ENCODE results near the gene PLXNA4.

The PLXNA4 gene

DNA sequence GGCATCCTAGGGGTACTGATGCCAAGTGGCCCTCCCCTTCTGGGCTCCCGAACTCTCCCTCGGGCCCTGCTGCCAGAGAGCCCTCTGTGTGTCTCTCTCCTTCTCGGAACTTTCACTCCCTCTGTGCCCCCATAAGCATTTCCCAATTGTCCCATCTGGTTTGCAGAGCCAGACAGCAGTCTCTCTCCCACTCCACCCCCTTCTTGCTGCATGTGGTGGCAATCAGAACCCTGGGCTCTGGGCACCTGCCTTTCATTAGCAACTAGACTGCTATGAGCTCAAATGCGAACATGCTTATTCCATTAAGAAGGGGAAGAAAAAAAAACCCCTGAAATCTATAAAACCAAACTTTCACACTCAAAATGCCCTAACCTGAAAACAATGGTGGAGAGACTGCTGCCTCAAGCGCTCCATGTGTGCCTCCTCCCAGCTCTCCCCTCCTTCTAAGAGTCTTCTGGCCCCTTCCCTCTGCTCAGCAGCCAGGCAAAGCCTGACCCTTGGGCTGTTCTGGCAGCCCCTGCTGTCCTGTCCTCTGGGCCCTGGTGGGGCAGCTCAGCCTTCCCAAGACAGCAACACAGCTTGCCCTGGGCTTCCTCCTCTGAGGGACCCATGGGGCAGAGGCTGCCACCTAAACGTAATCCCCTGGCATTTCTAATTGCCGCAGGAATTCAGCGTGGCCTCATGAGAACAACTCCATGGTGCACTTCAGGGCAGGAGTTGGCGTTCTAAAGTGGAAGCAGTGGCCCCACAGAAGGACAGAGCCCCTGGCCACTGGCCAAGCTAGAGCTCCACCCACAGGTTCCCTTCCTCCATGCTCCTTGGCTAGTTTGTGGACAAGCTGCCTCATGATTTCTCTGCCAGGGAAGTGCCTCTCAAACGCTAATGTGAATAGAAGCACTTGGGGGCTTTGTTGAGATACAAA, 415.4 kb downstream of the PLXNA4 start:
- no peak for DNase-seq

DNA sequence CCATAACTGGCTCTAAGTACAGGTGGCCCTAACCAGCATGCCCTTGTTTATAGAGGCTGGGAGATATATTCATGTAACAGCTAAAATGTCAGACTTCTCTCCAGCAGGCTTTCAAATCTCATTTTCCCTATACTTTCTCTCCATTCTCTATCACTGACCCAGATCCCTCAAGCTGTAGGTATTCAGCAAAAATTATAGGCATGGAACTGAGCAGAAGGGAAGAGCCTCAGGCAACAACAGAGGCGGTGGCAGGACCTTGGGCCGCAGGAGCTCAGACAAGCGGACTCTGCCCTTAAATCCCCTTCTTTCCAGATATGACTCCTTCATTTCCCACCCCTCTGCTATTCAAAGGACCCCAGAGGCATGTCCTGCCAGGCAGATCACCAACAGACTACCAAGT, 417.4 kb downstream of the PLXNA4 start:
- DNase-seq: no peak

DNA sequence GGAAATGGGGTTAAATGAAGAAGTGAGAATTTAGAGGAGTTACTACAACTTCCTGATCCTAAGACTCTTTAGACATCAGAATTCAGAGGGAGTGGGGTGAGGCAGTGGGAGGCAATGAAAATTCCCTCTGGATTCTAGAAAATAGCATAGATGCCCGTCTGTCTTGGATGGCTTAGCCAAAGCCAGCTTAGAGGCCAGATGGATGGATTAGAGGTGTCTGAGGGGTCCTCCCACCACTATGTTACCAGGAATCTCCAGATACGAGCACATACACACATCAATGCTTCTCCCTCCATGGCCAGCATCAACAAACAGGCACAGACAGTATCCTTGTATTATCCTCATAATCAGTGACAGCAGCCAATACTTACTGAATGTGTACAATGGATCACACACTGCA, 418.1 kb downstream of the PLXNA4 start:
- no peak for DNase-seq

DNA sequence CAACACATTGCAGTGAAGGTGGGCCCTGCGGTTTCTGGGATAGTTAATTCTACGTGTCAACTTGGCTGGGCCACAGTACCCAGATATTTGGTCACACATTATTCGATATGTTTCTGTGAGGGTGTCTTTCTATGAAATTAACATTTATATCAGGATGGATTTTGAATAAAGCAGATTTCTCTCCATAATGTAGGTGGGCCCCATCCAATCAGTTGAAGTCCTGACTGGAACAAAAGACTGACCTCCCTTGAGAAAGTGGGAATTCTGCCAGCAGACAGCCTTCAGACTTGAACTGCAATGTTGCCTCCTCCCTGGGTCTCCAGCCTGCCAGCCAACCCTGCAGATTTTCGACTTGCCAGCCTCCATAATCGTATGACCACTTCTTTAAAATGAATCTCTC, 420.6 kb downstream of the PLXNA4 start:
- DNase-seq: no peak

DNA sequence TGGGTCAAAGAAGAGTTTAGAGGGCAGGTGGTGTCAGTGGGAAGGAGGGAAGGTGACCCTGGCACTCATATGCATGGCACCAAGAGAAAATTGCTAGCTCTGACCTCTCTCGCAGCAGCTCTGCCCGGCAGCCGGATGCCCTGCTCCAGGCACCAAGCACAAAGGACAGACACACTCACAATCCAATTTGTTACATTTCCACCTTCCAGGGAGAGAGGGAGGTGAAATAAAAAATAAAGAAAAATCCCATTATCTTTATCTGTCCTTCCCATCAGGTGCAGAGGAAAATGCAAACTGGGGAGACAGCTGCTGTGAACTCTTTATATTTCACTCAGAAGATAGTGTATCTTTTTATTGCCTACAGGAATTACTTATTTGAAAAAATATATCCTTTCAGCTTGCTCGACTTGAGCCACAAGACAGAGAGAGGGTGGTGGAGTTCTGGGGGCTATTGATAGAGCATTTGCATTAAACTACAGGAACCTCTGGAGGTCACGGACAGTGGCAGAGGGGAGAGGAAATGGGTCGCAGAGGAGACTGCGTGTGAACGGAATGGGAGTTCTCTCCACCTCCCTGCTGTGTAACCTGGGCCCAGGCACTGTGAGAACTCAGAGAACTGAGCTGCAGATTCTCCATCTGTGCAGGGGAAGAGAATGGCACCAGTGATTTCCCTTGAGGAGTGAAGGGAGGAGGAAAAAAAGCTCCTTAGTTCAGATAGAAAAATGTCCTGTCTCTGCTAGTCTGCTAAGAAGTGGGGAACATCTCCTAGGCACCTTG, 421.4 kb downstream of the PLXNA4 start:
- no peak for DNase-seq

DNA sequence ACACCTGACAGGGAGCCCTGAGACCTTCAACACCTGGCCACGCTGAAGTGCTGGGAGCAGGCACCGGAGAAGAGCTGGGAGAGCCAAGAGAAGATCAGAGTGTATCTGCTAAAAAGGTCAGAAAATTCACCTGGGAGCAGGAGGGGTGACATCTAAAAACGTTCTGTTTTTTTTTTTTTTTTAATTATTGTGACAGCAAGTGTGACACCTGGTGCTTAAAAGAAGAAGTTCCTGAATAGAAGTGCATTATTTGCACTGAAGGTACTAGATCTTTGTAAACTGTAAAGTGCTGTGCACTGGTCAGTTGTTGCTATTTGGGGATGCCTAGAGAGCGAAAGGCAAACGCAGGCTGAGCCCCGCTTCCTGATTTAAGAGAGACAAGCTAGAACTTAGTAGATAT, 422.0 kb downstream of the PLXNA4 start:
- DNase-seq: no peak

DNA sequence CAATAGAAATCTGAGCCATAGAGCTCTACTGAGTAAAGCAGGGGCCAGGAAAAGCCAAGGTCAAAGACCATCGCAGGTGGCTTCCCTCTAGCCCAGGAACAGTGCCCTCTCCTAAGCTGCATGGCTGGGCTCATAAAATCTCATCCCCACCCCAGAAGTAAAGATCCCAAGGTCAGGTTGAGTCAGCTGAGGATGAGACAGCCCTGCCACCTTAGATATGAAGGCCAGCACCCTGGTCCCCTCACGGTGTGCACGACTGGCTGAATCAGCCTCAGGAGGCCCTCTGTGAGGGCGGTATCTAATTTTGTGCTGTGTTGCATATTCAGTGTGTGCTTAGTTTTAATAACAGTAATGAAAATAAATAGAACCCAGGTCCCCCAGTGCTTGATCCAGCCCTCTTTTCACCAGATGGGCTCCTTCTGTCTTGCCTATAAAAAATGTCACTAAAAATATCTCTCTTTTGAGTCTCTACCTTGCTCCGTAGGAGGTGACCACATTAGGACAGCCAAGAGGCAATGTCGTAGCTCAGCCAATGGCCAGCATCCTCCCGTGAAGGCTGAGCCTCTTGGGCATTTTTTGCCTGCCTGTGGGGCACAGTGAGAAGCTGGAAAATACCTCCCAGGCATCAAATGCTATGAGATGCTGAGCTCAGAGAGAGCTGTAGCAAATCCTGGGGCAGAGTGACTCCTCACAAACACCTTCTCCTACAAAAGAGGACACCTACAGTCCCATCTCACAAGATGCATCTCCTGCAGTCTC, 424.0 kb downstream of the PLXNA4 start:
- no peak for DNase-seq

DNA sequence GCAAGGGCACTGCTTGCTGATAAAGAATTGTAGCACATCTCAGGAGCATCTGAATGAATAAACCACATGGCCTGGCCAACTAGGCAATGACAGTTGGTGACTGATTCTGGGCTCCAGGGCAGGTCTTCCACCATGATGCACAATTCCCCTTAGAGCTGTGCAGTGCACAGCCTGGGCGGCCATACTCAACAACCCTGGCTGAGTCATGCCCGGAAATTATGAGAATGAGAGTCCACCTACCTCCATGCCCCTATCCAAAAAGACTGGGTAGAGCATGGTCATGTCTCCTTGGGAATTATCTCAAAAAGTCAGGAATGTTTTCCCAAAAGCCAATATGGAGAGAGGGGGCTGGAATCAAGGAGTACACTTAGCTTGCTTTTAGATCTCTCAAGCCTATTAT, 425.6 kb downstream of the PLXNA4 start:
- no peak for DNase-seq

DNA sequence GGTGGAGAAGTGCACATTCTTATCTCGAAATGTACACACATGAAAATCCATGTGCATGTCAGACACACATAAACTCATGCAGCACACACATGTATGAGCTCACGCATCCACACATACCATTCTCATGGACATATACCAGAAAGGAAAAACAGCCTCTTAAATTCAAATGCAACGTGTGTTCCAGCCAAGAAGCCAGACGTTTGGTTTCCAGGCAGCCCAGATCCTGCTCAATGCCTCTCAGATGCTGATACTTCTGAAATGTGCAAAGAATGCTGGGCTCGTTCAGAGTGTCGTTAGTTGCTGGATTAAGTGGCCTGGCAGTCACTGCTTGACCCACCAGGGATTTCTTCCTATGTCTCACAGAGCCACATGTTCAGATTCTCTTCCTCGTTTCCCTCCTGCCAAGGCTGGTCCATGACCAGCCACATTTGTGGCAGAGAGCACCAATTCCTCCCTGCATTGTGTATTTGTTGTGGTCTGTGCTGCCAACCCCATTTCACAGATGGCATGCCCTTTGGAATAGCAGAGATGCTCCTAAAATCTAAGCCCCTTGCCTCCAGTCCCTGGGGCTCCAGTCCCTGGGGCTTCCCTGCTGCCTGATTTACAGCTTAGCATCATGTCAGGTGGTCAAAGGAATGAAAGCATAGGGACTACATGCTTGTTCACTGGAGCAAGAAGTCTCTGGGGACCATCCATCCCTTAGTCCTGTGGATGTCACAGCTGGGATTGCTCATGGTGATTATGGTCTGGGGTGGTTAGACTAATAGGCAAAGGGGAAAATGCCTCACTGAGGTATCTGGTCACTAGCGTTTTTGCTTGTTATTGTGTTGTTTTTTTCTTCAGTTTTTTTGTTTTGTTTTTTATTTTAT, 426.6 kb downstream of the PLXNA4 start:
- DNase-seq: no peak

DNA sequence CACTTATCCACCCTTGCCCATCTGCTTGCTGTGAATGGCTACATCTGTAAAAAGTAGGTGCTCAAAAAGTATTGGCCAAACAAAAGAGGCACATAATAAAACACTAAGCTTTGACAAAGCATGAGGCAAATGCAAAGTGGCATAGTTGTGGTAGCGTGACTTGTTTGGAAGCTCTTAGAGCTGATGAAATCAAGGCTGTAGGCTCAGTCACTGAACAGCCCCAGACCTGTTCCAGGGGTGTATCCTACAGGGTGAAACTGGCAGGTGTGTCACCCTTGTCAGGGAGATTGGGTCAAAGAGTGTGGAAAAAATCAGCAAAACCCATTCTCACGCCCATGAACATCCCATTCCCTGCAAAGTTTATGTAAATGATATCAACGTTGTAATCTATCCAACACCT, 427.4 kb downstream of the PLXNA4 start:
- DNase-seq: no peak

DNA sequence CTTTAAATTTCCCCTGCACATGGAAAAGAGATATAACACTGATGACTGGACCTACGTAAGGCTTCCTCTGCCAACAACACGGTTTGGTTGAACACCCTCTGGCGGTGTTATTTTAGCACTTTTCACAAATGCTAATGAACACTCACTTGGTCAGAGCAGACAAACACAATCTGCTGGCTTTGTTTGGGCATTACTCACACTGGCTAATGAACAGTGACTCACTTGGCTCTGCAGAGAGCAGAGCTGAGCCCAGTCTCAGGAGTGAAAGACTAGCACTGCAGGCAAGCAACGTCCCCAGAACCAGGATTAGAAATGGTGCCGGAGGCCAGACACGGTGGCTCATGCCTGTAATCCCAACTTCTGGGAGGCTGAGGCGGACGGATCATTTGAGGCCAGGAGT, 430.8 kb downstream of the PLXNA4 start:
- DNase-seq: no peak

DNA sequence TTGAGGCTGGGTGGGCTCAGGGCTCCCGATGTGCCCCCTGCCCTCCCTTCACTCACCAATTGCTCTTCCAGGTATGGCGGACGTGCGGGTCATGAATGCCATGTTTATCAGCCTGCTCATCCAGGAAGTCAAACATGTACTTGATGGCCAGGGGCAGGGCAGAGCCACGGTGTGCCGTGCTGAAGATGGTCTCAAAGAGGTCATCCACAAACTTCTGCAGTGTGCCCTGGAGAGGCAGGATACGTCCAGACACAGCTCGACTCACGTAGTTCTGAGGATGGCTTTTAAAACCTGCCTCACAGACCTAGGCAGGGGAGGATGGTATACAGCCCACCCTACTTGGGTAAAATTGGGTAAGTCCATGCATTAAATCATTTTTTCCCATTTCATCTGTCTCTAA, 431.2 kb downstream of the PLXNA4 start:
- no peak for DNase-seq

DNA sequence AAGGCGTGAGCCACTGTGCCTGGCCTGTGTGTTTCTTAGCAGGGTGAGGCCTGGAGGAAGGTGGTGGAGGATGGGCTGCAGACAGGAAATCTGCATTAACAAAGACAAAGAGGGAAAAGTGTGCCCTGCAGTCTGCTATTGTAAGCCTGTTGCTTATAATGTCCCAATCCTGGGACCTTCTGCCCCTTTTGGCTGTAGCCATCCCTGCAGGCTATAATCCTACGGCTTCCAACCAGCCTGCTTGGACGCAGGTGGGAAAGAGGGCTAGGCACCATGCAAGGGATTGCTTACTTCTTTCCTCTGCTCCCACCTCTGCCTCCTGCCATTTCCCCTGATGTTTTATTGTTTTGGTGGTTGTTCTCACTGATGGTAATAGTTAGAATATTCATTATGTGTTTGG, 434.3 kb downstream of the PLXNA4 start:
- no peak for DNase-seq

DNA sequence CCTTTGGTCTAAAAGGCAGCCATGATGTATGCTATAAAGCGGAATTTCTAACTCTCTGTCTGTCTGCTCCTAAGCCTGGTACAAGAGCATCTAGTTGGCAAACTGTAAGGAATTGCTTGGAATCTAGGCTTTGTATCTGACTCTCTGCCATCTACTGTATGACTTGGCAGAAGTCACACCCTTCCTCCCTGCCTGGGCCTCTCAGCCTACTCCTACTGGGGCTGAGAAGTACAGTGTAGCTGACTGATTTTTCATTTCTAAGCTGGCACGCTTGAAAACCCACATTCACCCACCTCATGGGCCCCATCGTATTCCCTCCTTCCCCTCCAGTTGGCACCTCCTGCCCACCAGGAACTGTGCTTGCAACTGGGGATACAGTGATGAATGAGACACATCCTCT, 435.2 kb downstream of the PLXNA4 start:
- DNase-seq: no peak

DNA sequence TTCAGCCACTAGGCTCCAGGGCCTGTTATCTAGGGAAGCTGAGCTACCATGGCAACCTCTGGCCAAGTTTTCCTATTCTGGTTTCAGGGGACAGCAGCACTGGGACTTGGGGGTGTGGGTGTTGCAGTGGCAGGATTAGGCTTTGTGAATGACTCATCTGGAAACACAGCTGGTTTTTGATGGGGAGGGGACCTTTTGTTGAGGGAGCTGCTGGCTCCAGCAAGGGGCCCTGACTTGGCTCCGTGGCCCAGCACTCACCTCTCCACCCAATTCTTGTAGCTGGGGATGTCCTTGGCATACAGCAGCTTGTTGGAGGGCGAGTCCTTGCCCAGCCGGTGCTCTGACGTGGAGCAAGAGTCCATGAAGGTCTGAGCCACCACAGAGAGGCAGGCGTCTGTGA, 435.9 kb downstream of the PLXNA4 start:
- no peak for DNase-seq

DNA sequence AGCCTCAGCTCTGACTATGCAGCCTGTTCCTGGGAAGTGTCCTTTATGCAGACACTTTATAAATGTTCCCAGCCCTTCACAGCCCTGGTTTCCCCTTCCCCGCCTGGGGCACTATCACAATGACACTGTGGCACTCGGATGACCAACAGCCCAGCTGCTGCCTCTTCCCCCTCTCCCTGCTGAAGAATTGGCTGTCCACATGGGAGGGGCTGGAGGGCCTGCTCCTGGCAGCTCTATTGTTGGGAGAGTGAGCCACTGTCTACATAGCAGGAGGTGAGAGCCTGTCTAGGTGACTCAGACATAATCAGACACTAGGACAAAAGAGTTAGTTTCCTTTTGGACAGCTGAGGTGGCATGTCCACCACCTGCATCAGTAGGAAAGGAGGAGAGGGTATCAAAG, 437.5 kb downstream of the PLXNA4 start:
- DNase-seq: no peak

DNA sequence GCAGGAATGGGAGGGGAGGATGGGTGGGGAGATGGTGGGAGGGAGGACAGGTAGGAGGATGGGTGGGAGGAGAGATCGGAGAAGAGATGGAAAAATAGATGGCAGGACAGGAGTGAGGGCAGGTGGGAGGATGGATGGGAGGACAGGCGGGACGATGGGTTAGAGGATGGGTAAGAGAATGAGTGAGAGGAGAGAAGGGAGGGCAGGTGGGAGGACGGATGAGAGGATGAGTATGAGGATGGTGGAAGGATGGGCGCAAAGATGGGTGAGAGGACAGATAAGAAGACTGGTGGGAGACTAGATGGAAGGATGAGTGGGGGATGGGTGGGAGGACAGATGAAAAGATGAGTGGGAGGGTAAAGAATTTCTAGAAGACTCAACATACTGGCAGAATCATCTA, 438.6 kb downstream of the PLXNA4 start:
- DNase-seq: no peak

DNA sequence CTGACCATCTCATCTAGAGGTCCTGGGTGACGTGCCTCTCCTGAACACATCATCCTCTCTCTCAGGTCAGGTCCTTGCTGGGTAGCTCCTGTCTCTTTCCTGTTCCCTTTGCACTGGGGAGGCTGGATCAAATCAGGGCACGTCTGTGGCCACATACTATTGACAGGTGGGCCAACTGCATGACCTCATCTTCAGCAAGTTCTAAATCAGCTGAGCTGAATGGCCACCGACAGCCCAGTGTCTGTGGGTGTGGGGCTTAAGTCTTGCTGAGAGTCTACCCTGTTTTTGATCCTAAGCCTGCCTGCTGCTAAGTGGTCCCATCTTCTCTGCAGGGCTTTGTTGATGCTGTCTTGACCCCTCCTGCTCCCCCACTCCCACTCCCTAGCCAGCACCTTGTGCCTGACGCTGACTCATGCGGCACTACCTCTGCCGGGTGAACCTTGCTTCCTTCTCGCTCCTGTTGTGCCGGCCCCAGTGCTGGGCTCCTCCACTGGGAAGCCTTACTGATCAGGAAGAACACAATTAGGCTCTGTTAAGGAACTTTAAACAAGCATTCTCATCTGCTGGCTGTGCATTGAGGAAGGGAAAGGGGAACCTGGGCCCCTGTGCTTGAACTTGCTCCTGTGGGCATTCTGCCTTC, 440.4 kb downstream of the PLXNA4 start:
- DNase-seq: no peak

DNA sequence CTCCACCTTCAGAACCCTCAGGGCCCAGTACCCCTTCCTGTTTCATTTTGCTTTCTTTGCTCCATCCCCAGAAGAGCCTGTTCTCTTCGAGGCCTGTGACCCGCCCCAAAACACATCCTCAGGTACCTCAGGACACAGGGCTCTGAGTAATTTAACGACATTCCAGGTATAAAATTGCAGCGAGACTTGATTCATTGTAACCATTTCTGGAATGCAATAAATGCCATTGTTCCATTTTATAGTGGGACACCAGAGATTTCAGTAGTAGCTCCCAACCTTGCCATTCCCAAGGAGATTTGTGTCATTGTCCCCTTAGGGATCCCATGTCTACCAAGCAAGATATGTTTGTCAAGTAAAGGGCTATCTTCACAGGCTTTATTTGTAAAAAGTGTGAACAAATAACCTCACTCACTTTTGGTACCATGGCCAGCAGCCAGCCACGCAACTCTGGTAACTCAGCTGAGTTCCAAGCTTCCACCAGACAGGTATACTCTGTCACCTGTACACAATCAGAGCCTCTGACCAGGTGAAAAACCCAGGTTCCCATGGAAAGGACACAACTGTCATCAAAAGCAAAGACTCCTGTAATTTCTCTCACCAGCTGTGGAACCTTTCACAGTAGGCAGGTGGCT, 441.3 kb downstream of the PLXNA4 start:
- DNase-seq: no peak

DNA sequence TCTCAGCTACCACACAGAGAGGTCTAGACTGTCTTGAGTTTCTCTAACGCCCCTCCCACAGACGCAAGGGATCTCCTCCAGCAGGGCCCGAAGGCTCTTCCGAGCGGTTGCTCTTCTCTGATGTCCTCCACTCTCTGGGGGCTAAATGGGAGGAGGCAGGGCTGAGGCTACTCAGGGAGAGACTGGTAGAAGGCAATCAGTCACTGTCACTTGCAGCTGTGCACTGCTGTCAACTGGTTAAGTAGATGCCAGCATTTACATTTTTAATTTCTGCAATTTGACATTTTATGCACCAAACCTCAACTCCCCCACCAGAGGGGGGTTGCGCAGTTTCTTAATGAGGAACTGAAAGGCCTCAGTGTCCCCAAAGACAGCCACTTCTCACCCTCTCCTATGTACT, 442.8 kb downstream of the PLXNA4 start:
- DNase-seq: no peak

DNA sequence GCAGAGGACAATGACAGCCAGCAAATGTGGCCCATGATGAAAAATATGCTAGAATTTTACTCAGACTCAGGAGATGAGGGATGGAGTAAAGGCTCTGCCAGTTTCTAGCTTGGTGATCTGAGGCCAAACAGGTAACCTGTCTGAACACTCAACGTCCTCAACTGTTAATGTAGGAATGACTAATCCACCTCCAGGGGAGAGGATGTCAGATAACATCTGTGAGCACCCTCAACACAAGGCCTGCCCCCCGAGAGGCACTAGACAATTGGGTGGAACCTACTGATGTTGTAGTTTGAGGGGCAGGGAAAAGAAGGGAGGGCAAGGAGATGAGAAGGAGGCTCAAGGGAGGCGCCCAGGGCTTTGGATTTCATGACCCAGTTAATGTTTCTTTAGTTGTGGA, 445.1 kb downstream of the PLXNA4 start:
- no peak for DNase-seq

DNA sequence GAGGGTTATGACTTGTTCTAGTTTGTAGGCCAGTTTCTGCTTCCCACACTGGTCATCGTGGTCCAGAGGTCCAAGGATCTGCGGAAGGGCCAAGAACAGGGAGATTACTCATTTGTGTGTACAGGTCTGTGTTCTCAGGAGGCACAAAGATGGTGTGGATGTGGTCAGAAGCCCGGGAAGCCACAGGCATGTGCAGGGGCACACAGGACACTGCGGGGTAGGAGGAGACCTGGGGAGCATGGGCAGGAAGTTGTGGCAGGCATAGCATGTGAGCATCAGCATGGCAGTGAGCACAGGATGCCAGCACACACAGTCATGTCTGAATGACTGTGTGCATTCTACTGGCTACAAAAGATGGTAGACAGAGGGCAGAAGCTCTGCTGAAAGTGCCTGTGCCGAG, 445.8 kb downstream of the PLXNA4 start:
- no peak for DNase-seq
